Esophagus squamous epithelium (tissue), 4 donors: Measurements from ENCODE around the gene UBE2L5.

ENCODE experiments used
- POLR2A ChIP-seq, 4 donors: fragments of 450-650 bp; IDR thresholded peaks; one replicate each; pipeline ENCODE4 v1.6.1; 2017; ENCODE audit warnings: antibody characterized with exemption in 4 of 4, mild to moderate bottlenecking in 4 of 4, moderate library complexity in 3 of 4
- TF ChIP-seq, protein P1 (sequence below), 6 experiments: fragments of 450-650 bp in 4 of 6; fragments of 200-600 bp in 2 of 6; sonication (generic) in 2 of 6; IDR thresholded peaks; one replicate each; pipeline ENCODE4 v1.5.1; 2016 to 2019; ENCODE audit warnings: antibody characterized with exemption in 6 of 6, mild to moderate bottlenecking in 4 of 6, moderate library complexity in 4 of 6

DNA sequence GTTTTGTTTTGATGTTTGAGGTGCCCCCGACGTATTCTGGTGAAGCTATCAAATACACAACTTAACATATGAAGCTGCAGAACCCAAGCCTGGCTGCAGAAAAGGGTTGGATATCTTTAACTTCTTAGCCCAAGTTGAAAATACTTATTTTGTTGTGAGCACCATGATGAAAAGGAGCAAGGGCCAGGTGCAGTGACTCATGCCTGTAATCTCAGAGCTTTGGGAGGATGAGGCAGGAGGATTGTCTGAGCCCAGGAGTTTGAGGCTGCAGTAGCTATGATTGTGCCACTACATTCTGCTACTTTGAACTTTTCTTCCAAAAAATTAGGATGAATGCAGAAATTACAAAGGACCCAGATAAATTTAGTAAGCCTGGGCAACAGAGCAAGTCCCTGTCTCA, 44.1 kb upstream of the UBE2L5 start:
- no peak for TF ChIP-seq POLR2A (IDR thresholded peaks at IDR 0.05)
- TF ChIP-seq, protein P1, sequence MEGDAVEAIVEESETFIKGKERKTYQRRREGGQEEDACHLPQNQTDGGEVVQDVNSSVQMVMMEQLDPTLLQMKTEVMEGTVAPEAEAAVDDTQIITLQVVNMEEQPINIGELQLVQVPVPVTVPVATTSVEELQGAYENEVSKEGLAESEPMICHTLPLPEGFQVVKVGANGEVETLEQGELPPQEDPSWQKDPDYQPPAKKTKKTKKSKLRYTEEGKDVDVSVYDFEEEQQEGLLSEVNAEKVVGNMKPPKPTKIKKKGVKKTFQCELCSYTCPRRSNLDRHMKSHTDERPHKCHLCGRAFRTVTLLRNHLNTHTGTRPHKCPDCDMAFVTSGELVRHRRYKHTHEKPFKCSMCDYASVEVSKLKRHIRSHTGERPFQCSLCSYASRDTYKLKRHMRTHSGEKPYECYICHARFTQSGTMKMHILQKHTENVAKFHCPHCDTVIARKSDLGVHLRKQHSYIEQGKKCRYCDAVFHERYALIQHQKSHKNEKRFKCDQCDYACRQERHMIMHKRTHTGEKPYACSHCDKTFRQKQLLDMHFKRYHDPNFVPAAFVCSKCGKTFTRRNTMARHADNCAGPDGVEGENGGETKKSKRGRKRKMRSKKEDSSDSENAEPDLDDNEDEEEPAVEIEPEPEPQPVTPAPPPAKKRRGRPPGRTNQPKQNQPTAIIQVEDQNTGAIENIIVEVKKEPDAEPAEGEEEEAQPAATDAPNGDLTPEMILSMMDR (IDR thresholded peaks at IDR 0.05): no peak
